GM19372 (cell line): ENCODE data around the gene ZFAND6.

Source experiments
- ATAC-seq: cut with Tn5 transposase; IDR thresholded peaks from one replicate; pipeline ENCODE4 v1.9.1; 2021; ENCODE audit warnings: mild to moderate bottlenecking, low read depth, moderate library complexity; ENCODE audit not compliant: unreplicated experiment

The ZFAND6 gene

DNA sequence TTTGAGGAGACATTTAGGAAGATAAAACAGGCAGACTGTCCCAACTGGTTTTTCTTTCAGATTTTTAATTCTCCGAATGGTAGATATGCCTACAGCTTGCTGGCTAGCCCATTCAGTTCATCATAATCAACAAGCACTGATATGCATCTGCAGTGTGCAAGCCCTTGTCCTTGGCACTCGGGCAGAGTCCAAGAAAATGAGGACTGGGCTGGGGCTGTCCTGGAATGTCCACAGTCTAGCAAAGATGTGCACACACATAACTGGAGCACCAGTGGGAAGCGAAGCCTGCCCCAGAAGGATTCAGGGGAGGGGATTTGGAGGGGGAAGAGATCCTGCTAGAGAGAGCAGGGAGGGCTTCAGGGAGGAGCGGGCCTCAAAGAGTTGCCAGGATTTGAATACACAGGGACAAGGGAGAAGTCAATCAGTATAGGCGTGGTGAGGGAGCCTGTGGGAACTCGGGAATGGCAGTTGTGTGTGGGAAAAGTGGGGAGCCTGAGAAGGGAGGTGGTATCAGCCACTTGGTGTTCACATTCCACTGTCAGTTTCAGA is 102.1 kb downstream of the ZFAND6 start:
- ATAC-seq: no peak

DNA sequence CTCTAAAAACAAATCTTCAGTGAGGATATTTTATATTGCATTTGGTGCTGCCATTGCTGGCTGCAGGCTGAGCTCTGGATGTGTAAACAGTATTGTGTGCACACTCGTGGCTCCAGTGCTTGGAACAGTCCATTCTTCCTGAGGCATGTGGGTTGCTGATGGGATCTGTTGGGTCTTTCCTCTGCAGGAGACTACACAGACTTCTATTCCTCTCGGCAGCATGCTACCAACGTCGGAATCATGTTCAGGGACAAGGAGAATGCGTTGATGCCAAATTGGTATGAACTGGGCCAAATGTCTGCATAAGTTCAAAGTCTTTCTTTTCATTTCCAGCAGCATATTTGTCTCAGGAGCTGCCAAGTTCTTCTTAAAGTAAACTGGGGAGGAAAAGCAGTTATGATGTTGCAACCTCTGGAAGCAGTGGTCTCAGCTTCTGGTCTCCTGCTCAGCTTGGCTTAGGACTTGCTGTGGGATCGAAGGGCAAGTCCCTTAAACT is 102.6 kb downstream of the ZFAND6 start:
- ATAC-seq: no peak

- ATAC-seq: no peak
Observed at GRCh38 chr15:80163217-80163616, 103.7 kb downstream of the ZFAND6 start.

DNA sequence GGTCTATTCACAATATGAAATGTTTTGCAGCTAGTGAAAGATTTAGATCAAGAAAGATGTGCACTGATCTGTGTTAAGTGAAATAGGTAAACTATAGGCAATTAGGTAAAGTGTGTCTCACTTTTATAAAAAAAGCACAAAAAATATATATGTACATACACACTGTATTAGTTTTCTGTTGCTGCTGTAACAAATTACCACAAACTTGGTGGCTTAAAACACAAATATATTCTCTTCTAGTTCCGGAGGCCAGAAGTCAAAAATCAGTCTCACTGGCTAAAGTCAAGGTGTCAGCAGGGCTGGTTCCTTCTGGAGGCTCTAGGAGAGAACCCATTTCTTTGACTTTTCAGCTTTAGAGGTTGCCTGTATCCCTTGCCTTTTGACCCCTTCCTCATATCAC is 104.4 kb downstream of the ZFAND6 start:
- no peak for ATAC-seq

- no peak for ATAC-seq
Observed at GRCh38 chr15:80167936-80168335, 108.5 kb downstream of the ZFAND6 start.

GRCh38 chr15:80168421-80168820 is 108.9 kb downstream of the ZFAND6 start:
- ATAC-seq: no peak

- ATAC-seq: no peak
Observed at GRCh38 chr15:80169768-80170357, 110.4 kb downstream of the ZFAND6 start.

DNA sequence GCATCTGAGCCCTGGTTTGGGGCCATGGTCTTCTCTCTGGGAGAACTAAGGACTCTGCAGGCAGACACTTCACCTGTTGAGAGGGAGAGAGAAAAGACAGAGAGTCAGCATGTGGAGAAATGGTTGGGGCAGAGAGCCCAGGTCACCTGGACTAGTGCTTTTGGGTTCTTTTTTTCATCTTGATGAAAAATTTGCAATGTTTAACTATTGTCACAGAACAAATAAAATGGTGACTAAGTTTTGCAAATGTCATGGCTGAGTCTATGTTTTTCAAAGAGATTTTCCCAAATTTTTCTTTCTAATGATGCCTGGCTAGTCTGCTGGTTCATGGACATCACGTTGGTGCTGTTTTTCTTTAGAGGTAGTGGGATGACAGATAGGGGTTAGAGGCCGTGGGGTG is 111.1 kb downstream of the ZFAND6 start:
- no peak for ATAC-seq

DNA sequence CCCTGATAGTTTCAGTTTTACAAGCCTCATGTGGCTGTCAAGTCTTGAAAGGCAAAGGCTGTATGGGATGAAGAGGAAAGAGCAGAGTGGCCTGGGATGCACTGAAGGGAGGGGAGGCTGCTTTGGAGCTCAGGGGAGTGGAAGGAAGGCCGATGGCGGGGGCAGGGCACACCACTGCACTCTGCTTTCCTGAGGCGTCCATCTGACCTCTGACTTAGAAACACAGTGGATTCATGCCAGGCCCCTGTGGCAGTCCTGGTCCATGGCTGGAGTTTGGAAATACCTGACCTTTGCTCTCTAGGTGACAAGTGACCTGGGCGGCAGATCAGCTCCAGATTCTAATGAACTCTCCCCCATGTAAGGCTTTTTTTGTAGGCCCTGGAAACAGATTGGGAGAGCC is 112.3 kb downstream of the ZFAND6 start:
- no peak for ATAC-seq

DNA sequence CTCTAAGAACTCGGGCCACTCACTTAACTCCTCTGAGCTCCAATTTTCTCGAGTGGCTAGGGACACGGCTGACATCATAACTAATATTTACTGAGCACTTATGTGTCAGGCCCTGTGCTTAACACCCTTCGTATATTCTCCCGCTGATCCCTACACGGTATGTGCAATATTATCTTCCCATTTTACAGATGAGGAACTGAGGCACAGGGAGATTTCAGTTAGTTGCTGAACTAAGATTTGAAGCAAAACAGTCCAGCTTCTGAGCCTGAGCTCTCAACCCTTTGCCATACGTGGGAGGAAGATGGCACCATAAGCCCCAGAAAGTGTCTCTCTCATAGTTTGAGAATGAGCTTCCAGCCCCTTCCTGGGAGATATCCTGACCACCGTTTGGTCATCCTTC is 112.9 kb downstream of the ZFAND6 start:
- ATAC-seq: no peak

- ATAC-seq: peak; percentile 82
Observed at GRCh38 chr15:80173022-80173759, 113.7 kb downstream of the ZFAND6 start.

- ATAC-seq: no peak
Observed at GRCh38 chr15:80174017-80174746, 114.7 kb downstream of the ZFAND6 start.

DNA sequence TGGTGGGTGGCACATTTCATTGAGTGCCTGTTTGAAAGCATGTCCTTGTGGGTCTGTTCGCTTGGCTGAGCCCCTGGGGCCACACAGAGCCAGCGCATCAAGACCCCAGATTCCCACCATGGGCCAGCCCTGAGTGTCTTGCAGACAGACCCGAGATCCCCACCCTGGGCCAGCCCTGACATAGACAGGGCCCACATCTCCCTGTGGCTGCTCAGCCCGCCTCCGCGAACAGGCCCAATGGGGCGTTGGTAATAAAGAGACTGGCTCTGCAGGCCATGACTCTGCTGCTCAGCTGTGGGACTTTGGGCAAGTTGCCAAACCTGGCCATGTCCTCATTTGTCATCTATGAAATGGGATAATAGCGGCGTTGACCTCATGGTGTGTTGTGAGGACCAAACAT is 116.0 kb downstream of the ZFAND6 start:
- ATAC-seq: no peak

- no peak for ATAC-seq
Observed at GRCh38 chr15:80176443-80176842, 117.0 kb downstream of the ZFAND6 start.

DNA sequence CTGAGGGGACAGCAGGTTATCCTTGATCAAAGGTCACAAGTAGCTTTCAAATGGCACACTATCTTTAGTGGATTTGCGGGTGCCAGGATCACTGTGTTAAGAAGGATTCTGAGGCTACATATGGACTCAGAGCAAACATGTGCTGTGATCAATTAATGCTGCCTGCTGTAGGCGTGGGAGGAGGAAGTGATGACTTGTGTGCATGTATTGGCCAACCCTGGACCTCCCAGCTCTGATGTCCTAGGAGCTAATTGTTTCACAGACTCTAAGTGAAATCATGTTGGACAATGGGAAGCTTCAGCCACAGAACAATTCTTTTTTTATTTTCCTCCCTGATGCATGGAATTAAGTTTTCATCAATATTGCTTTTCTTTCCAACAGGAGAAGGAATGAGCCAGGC is 117.7 kb downstream of the ZFAND6 start:
- ATAC-seq: no peak

- ATAC-seq: no peak
Observed at GRCh38 chr15:80179025-80179759, 119.7 kb downstream of the ZFAND6 start.

GRCh38 chr15:80179935-80180334 is 120.5 kb downstream of the ZFAND6 start:
- no peak for ATAC-seq

DNA sequence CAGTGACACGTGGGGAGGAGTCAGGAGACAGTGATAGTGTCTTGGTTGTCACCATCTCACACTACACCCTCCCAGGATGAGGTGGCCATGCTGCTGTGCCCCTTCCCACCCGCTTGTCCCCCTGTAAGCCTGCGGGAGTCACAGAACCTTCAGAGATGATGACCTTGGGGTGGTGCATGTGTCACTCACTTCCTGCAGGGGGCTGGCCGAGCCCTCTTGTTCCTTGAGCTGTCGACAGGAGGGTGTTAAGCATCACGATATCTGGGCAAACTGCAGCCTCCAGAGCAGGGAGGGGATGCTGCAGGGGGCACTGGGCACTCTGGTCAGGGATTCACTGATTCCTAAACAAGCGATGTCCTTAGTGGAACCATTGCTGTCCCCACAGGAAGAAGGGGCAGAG is 121.0 kb downstream of the ZFAND6 start:
- ATAC-seq: no peak

DNA sequence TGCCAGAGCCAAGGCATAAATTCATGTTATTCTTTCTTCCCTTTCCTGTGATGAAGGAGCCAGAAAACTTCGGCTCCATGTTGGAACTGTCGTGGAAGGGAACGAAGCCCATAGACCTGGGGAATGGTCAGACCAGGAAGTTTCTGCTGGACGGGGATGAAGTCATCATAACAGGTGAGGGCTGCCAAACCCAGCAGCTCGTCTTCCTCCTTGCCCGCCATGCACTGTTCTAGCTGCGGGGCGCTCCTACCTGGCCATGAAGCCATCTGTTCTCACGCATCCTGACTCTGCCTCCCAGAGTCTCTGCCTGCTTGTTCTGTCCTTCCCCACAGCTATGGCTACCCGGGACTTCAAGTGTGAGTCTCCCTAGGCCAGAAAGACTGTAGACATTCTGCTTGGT is 121.5 kb downstream of the ZFAND6 start:
- ATAC-seq: no peak

GRCh38 chr15:80182611-80183261 is 123.3 kb downstream of the ZFAND6 start:
- no peak for ATAC-seq
